Lower leg skin (tissue), 4 donors: Measurements from ENCODE around the gene COX6B2. TPM values are rescaled to one million over a fixed set of nuclear protein-coding genes. Genes with fewer than 3 reads are reported as not detected.
A peak's percentile ranks its signal among the peaks of the same experiment; 100 is the strongest.

Experiments used
- DNase-seq, 2 donors: peaks; one replicate each; pipeline ENCODE4 v3.0.0-alpha.2; 2019; ENCODE audit warnings: low spot score in 2 of 2
- H3K4me3 ChIP-seq: fragments of 200-600 bp; sonication (generic); 2 replicates; pipeline ENCODE4 v1.5.1; 2017; ENCODE audit warnings: mild to moderate bottlenecking, low read depth; ENCODE audit not compliant: poor library complexity, severe bottlenecking
- POLR2A ChIP-seq, 2 donors: fragments of 450-650 bp; IDR thresholded peaks; one replicate each; pipeline ENCODE4 v1.6.1; 2016 to 2017; ENCODE audit warnings: antibody characterized with exemption in 2 of 2, mild to moderate bottlenecking in 1 of 2, moderate library complexity in 1 of 2
- WGBS, 2 donors: methylation state at CpG; one replicate each; pipeline ENCODE4 v1.1.5; 2018; 5-methylcytosine and 5-hydroxymethylcytosine counted together
- intact Hi-C: fragments of 100-400 bp; cut with DNase I; formaldehyde crosslinking; loops from one replicate; pipeline ENCODE4 v1.15.0; 2023; ENCODE audit warnings: low total_unique reads
- total RNA-seq, 4 donors: library from RNA; depleted of rRNA; stranded (reverse); fragments of >200 nt; gene quantifications; one replicate each; pipeline ENCODE4 v1.1.0, GENCODE V29; 2016
- TF ChIP-seq, protein P1 (sequence below), 3 donors: fragments of 450-650 bp; IDR thresholded peaks; one replicate each; pipeline ENCODE4 v1.5.1; 2016; ENCODE audit warnings: antibody characterized with exemption in 3 of 3, mild to moderate bottlenecking in 3 of 3, moderate library complexity in 2 of 3

Gene COX6B2
- total RNA-seq, 4 donors from 2014 or later: 0.42 to 1.1 (median 0.49) TPM; not detected in 1

GRCh38 chr19:55383279-55384130 is 29.0 kb upstream of the COX6B2 start:
- H3K4me3 ChIP-seq: peak overlapping the region; percentile 42
- peak in 1 of 2 donors; percentile 90 for DNase-seq
- 7 to 10% methylated on average over 33 to 49 of the region's 88 CpGs for WGBS, 2 donors
- TF ChIP-seq, protein P1, sequence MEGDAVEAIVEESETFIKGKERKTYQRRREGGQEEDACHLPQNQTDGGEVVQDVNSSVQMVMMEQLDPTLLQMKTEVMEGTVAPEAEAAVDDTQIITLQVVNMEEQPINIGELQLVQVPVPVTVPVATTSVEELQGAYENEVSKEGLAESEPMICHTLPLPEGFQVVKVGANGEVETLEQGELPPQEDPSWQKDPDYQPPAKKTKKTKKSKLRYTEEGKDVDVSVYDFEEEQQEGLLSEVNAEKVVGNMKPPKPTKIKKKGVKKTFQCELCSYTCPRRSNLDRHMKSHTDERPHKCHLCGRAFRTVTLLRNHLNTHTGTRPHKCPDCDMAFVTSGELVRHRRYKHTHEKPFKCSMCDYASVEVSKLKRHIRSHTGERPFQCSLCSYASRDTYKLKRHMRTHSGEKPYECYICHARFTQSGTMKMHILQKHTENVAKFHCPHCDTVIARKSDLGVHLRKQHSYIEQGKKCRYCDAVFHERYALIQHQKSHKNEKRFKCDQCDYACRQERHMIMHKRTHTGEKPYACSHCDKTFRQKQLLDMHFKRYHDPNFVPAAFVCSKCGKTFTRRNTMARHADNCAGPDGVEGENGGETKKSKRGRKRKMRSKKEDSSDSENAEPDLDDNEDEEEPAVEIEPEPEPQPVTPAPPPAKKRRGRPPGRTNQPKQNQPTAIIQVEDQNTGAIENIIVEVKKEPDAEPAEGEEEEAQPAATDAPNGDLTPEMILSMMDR (IDR thresholded peaks at IDR 0.05): no peak
- TF ChIP-seq POLR2A (IDR thresholded peaks at IDR 0.05): no peak
- intact Hi-C loops: no loop called here

DNA sequence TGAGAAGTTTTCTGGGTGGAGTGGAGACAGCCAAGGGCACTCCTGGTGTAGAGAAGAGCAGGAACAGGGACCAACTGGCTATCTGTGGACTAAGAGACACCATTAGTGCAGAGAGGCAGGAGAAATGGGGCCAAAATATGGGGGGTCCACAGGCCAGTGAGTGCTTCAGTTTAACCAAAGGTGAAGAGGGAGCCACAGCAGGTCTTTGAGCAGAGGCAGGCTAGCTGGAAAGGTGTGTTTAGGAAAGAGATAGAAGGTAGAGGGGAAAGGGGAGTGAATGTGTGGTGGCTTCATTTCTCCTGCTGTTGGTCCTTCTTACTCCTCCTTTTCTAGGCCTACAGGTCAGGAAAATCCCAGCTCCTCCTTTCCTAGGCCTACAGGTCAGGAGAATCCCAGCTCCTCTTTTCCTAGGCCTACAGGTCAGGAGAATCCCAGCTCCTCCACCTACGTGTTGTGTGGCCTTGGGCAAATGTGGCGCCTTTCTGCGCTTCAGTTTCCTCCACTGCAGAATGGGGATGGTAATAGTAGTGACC is 28.1 kb upstream of the COX6B2 start:
- intact Hi-C loops: no loop called here
- DNase-seq: no peak
- 97 to 100% methylated on average over 3 of the region's 3 CpGs for WGBS, 2 donors
- no peak overlapping the region for H3K4me3 ChIP-seq
- TF ChIP-seq, protein P1 (IDR thresholded peaks at IDR 0.05): no peak
- TF ChIP-seq POLR2A (IDR thresholded peaks at IDR 0.05): no peak

DNA sequence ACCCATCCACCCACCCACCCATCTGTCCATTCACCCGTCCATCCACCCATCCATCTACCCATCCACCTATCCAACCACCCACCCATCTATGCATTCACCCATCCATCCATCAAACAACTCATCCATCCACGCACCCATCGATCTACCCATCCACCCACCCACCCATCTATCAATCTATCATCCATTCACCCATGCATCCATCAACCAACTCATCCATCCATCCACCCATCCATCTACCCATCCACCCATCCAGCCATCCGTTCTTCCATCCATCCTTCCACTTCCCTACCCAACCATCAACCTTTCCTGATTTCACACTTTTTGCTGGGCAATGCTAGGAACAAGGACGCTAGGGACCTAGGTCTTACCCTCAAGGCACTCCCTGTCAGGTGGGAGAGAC is 27.5 kb upstream of the COX6B2 start:
- DNase-seq: no peak
- 96 to 99% methylated on average over 5 of the region's 5 CpGs for WGBS, 2 donors
- intact Hi-C loops: no loop called here
- H3K4me3 ChIP-seq: no peak overlapping the region
- TF ChIP-seq POLR2A (IDR thresholded peaks at IDR 0.05): no peak
- TF ChIP-seq, protein P1 (IDR thresholded peaks at IDR 0.05): no peak

- intact Hi-C loops: no loop called here
- no peak for DNase-seq
- WGBS, 2 donors: 66% methylated on average over 8 to 11 of the region's 11 CpGs
- TF ChIP-seq POLR2A (IDR thresholded peaks at IDR 0.05): no peak
- no peak overlapping the region for H3K4me3 ChIP-seq
Measured at GRCh38 chr19:55379174-55379573, 24.7 kb upstream of the COX6B2 start.

DNA sequence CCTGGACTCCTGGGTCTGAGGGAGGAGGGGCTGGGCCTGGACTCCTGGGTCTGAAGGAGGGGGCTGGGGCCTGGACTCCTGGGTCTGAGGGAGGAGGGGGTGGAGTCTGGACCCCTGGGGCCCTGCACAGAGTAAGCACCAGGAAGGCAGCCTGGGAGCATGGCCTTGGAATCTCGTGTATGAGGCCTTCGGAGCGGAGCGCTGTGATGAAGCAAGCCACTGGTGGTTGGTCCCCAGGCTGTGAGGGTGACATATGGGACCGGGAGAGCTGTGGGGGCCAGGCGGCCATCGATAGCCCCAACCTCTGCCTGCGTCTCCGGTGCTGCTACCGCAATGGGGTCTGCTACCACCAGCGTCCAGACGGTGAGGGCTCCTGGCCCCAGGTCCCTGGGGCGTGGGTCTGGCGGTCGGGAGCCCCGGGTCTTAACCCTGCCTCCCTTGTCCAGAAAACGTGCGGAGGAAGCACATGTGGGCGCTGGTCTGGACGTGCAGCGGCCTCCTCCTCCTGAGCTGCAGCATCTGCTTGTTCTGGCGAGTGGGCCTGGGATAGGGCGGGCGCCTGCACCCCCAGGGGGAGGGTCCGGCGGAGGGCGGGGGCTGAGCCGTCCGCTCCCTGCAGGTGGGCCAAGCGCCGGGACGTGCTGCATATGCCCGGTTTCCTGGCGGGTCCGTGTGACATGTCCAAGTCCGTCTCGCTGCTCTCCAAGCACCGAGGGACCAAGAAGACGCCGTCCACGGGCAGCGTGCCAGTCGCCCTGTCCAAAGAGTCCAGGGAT is 23.0 kb upstream of the COX6B2 start:
- no peak for DNase-seq
- 39 to 49% methylated on average over 36 to 43 of the region's 43 CpGs for WGBS, 2 donors

More for the DNA sequence above, 23.0 kb upstream of the COX6B2 start:
- no peak overlapping the region for H3K4me3 ChIP-seq
- no peak for TF ChIP-seq POLR2A (IDR thresholded peaks at IDR 0.05)
- TF ChIP-seq, protein P1 (IDR thresholded peaks at IDR 0.05): no peak
- intact Hi-C loops: no loop called here
